ENCODE data around the gene ZNF229.

DNA sequence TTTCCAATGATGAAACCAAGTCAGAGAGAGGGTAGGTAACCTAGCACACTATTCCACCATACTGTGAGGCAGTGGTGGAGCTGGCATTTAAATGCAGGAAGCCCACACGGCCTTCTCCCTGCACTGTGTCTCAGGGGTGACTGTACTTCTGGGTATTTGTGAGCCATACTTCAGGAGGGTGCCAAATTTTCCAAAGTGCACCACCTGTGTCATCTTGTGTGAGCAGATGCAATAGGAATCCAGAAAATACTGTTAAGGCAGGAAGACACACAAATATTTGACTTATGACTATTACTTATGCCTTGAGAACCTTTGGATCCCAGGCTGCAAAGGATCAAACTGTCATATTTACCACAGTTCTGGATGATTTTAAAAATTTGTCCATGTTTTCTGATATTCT lies 17.3 kb downstream of the ZNF229 start:
- TF ChIP-seq GABPA (IDR thresholded peaks at IDR 0.05; ENCODE audit: low read depth), result no peak
- TF ChIP-seq, protein P1, sequence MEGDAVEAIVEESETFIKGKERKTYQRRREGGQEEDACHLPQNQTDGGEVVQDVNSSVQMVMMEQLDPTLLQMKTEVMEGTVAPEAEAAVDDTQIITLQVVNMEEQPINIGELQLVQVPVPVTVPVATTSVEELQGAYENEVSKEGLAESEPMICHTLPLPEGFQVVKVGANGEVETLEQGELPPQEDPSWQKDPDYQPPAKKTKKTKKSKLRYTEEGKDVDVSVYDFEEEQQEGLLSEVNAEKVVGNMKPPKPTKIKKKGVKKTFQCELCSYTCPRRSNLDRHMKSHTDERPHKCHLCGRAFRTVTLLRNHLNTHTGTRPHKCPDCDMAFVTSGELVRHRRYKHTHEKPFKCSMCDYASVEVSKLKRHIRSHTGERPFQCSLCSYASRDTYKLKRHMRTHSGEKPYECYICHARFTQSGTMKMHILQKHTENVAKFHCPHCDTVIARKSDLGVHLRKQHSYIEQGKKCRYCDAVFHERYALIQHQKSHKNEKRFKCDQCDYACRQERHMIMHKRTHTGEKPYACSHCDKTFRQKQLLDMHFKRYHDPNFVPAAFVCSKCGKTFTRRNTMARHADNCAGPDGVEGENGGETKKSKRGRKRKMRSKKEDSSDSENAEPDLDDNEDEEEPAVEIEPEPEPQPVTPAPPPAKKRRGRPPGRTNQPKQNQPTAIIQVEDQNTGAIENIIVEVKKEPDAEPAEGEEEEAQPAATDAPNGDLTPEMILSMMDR (IDR thresholded peaks at IDR 0.05; ENCODE audit: insufficient read depth, low read length), result no peak
- TF ChIP-seq POLR2AphosphoS5 (IDR thresholded peaks at IDR 0.05; ENCODE audit: low read depth), result no peak
- TF ChIP-seq, protein P2, sequence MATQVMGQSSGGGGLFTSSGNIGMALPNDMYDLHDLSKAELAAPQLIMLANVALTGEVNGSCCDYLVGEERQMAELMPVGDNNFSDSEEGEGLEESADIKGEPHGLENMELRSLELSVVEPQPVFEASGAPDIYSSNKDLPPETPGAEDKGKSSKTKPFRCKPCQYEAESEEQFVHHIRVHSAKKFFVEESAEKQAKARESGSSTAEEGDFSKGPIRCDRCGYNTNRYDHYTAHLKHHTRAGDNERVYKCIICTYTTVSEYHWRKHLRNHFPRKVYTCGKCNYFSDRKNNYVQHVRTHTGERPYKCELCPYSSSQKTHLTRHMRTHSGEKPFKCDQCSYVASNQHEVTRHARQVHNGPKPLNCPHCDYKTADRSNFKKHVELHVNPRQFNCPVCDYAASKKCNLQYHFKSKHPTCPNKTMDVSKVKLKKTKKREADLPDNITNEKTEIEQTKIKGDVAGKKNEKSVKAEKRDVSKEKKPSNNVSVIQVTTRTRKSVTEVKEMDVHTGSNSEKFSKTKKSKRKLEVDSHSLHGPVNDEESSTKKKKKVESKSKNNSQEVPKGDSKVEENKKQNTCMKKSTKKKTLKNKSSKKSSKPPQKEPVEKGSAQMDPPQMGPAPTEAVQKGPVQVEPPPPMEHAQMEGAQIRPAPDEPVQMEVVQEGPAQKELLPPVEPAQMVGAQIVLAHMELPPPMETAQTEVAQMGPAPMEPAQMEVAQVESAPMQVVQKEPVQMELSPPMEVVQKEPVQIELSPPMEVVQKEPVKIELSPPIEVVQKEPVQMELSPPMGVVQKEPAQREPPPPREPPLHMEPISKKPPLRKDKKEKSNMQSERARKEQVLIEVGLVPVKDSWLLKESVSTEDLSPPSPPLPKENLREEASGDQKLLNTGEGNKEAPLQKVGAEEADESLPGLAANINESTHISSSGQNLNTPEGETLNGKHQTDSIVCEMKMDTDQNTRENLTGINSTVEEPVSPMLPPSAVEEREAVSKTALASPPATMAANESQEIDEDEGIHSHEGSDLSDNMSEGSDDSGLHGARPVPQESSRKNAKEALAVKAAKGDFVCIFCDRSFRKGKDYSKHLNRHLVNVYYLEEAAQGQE (IDR thresholded peaks at IDR 0.05; ENCODE audit: insufficient replicate concordance, low read depth), result no peak
- no peak for TF ChIP-seq SPI1 (IDR thresholded peaks at IDR 0.05; ENCODE audit: borderline replicate concordance, low read depth)
